ENCODE measurements around the gene FAT2. TPM values are rescaled to one million over a fixed set of nuclear protein-coding genes. Genes with fewer than 3 reads are reported as not detected.

FAT2 gene
- total RNA-seq, 2 donors from 2014 or later, result 5.6 to 22.5 TPM

DNA sequence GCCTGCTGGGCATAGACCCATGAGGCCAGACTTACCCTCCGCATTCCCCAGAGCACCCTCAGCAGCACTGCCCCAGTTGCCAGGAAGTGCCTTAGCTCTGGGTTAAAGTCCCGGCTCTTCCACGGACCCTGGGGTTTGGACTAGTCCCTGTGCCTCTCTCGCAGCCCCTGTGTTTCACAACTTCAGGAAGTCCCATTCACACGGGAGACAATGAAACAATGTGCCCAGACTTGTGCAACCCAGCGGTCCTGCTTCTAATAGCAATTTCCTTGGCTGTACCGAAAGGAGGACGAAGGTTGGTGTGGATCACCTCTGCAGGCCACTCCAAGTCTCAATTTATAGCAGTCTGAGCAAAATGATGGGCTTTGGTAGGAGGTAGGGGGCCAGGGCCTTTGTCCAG is 41.8 kb upstream of the FAT2 start:
- no peak overlapping the region for H3K27ac ChIP-seq
- WGBS, result 68% methylated on average over 8 of the region's 8 CpGs

DNA sequence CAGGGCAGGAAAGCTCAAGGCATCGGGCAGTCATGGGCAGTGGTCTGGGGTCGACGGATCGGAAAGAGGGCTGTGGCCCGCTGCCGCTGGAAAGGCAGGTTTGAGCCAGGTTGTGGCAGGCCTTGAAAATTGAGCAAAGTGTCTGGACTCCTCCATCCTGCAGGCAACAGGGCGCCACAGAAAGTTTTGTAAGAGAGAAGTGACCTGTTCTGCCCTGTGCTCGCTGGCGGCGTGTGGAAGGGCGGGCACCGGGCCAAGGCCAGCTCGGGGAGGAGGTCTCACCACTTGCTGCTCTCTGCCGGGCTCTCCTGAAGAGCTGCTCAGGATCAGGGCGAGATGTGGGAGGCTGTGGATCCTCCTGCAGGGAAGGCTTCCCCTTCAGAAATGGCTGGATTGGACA is 41.4 kb upstream of the FAT2 start:
- Histone ChIP-seq H3K27ac (no peak overlapping the region), H3K9me3 (no peaks in the 10 kb centered on the region), H3K27me3 (replicated peaks; ENCODE audit: insufficient read depth) (no peaks in the 10 kb centered on the region), H3K4me1 (replicated peaks) (no peaks in the 10 kb centered on the region), H3K36me3 (no peaks in the 10 kb centered on the region), H3K4me3 (no peak overlapping the region)
- intact Hi-C loops (cut with DNase I), result no loop called here
- no peak for DNase-seq (ENCODE audit: low spot score)
- WGBS, result 63% methylated on average over 15 of the region's 15 CpGs
- TF ChIP-seq POLR2A (IDR thresholded peaks at IDR 0.05) (no peak), POLR2AphosphoS5 (IDR thresholded peaks at IDR 0.05) (no peak)
- TF ChIP-seq, protein P1, sequence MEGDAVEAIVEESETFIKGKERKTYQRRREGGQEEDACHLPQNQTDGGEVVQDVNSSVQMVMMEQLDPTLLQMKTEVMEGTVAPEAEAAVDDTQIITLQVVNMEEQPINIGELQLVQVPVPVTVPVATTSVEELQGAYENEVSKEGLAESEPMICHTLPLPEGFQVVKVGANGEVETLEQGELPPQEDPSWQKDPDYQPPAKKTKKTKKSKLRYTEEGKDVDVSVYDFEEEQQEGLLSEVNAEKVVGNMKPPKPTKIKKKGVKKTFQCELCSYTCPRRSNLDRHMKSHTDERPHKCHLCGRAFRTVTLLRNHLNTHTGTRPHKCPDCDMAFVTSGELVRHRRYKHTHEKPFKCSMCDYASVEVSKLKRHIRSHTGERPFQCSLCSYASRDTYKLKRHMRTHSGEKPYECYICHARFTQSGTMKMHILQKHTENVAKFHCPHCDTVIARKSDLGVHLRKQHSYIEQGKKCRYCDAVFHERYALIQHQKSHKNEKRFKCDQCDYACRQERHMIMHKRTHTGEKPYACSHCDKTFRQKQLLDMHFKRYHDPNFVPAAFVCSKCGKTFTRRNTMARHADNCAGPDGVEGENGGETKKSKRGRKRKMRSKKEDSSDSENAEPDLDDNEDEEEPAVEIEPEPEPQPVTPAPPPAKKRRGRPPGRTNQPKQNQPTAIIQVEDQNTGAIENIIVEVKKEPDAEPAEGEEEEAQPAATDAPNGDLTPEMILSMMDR (IDR thresholded peaks at IDR 0.05), result no peak

More for the DNA sequence above, 41.8 kb upstream of the FAT2 start:
- TF ChIP-seq POLR2AphosphoS5 (IDR thresholded peaks at IDR 0.05), result no peak
- no peak for TF ChIP-seq POLR2A (IDR thresholded peaks at IDR 0.05)
- TF ChIP-seq, protein P1 (IDR thresholded peaks at IDR 0.05), result no peak
- Histone ChIP-seq H3K36me3 (no peaks in the 10 kb centered on the region), H3K27me3 (replicated peaks; ENCODE audit: insufficient read depth) (no peaks in the 10 kb centered on the region), H3K4me3 (no peak overlapping the region), H3K9me3 (no peaks in the 10 kb centered on the region), H3K4me1 (replicated peaks) (no peaks in the 10 kb centered on the region)
- DNase-seq (ENCODE audit: low spot score), result no peak
- intact Hi-C loops (cut with DNase I), result no loop called here

DNA sequence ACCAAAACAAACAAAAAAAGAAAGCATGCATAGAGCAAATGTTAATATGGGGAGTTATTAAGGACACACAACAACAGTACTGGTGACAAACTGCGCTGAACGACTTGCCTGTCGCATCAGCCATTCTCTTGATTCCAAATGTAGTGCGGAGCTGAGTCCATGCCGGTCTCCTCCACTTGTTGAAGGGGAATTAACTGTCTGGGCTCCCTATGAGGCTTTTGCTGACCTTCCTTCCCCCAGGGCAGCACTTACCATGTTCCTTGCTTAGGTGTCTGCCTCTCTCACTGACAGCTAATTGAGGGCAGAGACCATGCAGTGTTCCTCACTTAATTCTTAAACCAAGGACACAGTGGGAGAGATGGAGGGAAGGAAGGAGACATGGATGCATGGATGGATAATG is 40.8 kb upstream of the FAT2 start:
- no peak overlapping the region for H3K27ac ChIP-seq
- no peak for TF ChIP-seq POLR2A (IDR thresholded peaks at IDR 0.05)
- H3K27me3 ChIP-seq (replicated peaks; ENCODE audit: insufficient read depth), result no peaks in the 10 kb centered on the region
- no peaks in the 10 kb centered on the region for H3K36me3 ChIP-seq
- no peaks in the 10 kb centered on the region for H3K4me1 ChIP-seq (replicated peaks)
- H3K4me3 ChIP-seq, result no peak overlapping the region
- no peak for DNase-seq (ENCODE audit: low spot score)
- no peaks in the 10 kb centered on the region for H3K9me3 ChIP-seq
- 94% methylated on average over 5 of the region's 5 CpGs for WGBS
- intact Hi-C loops (cut with DNase I), result no loop called here

DNA sequence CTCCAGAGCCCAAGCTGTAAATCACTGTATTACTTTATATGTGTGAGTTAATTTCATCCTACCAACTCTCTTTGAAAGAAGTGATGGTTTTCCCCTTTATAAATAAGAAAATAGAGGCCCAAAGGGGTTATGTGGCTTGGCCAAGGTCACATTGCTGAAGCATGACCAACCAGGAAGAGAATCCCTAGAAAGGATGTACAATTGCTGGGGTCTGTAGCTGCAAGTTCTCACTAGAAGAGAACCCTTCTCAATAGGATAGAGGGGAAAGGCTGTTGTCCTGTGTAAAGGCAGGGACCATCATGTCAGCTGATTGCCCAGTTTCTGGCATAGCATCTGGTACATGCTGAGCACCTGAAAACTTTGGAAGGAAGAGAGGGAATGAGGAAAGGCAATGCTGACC is 39.0 kb upstream of the FAT2 start:
- DNase-seq (ENCODE audit: low spot score), result no peak
- no peaks in the 10 kb centered on the region for H3K9me3 ChIP-seq
- TF ChIP-seq POLR2A (IDR thresholded peaks at IDR 0.05), result no peak
- TF ChIP-seq, protein P1 (IDR thresholded peaks at IDR 0.05), result no peak
- no peak for TF ChIP-seq POLR2AphosphoS5 (IDR thresholded peaks at IDR 0.05)
- no peak overlapping the region for H3K27ac ChIP-seq
- H3K27me3 ChIP-seq (replicated peaks; ENCODE audit: insufficient read depth), result no peaks in the 10 kb centered on the region
- intact Hi-C loops (cut with DNase I), result no loop called here
- no peaks in the 10 kb centered on the region for H3K36me3 ChIP-seq
- H3K4me1 ChIP-seq (replicated peaks), result no peaks in the 10 kb centered on the region
- no peak overlapping the region for H3K4me3 ChIP-seq

DNA sequence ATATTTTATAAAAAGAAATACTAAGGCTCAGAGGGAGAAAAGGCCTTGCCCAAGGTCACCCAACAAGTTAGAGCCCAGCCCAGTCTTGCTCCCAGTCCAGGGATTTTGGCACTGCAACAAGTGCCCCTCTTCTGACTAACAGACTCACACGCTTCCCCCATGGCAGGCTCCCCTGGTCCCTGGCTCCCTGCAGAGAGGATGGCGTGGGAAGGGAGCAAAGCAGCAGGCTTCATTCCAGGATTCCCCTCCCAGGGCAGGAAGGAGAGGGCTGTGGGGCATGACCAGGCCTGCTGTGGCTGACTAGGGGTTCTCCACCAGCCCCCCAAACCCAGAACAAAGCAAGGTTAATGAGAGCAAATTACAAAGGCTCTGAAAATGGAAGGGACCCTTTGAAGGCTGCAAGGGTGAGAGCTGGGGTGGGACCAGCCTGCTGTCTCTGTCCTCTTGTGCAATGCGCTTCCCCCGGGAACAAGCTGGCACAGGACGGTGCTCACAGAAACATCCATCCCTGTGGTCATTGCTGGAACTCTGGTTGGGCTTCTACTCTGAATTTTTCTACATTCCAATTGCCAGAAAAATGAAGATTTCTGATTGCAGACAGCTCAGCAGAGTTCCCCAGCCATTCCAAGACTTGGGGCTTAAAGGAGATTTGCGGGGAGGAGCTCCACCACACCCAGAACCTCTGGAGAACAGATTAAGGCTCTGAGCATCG is 37.1 kb upstream of the FAT2 start:
- peak overlapping the region in 1 of 2 donors; percentile 16 for H3K27ac ChIP-seq
- no peak for DNase-seq (ENCODE audit: low spot score)
- no peaks in the 10 kb centered on the region for H3K9me3 ChIP-seq

More for the DNA sequence above, 37.1 kb upstream of the FAT2 start:
- WGBS, result 51% methylated on average over 7 of the region's 7 CpGs
- H3K36me3 ChIP-seq, result no peaks in the 10 kb centered on the region
- H3K4me1 ChIP-seq (replicated peaks), result no peaks in the 10 kb centered on the region
- no peak overlapping the region for H3K4me3 ChIP-seq
- TF ChIP-seq, protein P1 (IDR thresholded peaks at IDR 0.05), result no peak
- TF ChIP-seq POLR2A (IDR thresholded peaks at IDR 0.05) (no peak), POLR2AphosphoS5 (IDR thresholded peaks at IDR 0.05) (no peak)
- no peaks in the 10 kb centered on the region for H3K27me3 ChIP-seq (replicated peaks; ENCODE audit: insufficient read depth)
- intact Hi-C loops (cut with DNase I), result no loop called here
